ENCODE measurements around the gene GCHFR.

GCHFR gene

GRCh38 chr15:40751745-40752144, 12.1 kb upstream of the GCHFR start:
- no peak for DNase-seq (ENCODE audit: low read depth in 1 of 2, low spot score in 1 of 2)
- Histone ChIP-seq H3K27ac (replicated peaks) (no peak overlapping the region), H3K27me3 (ENCODE audit: insufficient read depth, poor library complexity, severe bottlenecking) (no peaks in the 10 kb centered on the region), H3K4me3 (replicated peaks; ENCODE audit: insufficient read depth, low read length) (no peak overlapping the region)
- TF ChIP-seq SPI1 (IDR thresholded peaks at IDR 0.05; ENCODE audit: borderline replicate concordance, low read depth) (no peak), REST (IDR thresholded peaks at IDR 0.05; ENCODE audit: insufficient replicate concordance, low read depth) (no peak), POLR2AphosphoS5 (IDR thresholded peaks at IDR 0.05; ENCODE audit: low read depth) (no peak), GABPA (IDR thresholded peaks at IDR 0.05; ENCODE audit: low read depth) (no peak)
- TF ChIP-seq, protein P1, sequence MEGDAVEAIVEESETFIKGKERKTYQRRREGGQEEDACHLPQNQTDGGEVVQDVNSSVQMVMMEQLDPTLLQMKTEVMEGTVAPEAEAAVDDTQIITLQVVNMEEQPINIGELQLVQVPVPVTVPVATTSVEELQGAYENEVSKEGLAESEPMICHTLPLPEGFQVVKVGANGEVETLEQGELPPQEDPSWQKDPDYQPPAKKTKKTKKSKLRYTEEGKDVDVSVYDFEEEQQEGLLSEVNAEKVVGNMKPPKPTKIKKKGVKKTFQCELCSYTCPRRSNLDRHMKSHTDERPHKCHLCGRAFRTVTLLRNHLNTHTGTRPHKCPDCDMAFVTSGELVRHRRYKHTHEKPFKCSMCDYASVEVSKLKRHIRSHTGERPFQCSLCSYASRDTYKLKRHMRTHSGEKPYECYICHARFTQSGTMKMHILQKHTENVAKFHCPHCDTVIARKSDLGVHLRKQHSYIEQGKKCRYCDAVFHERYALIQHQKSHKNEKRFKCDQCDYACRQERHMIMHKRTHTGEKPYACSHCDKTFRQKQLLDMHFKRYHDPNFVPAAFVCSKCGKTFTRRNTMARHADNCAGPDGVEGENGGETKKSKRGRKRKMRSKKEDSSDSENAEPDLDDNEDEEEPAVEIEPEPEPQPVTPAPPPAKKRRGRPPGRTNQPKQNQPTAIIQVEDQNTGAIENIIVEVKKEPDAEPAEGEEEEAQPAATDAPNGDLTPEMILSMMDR (IDR thresholded peaks at IDR 0.05; ENCODE audit: insufficient read depth, low read length): no peak

- no peak for TF ChIP-seq GABPA (IDR thresholded peaks at IDR 0.05; ENCODE audit: low read depth)
- no peak for TF ChIP-seq REST (IDR thresholded peaks at IDR 0.05; ENCODE audit: insufficient replicate concordance, low read depth)
- TF ChIP-seq POLR2AphosphoS5 (IDR thresholded peaks at IDR 0.05; ENCODE audit: low read depth): no peak
- no peak for TF ChIP-seq SPI1 (IDR thresholded peaks at IDR 0.05; ENCODE audit: borderline replicate concordance, low read depth)
- TF ChIP-seq, protein P1 (IDR thresholded peaks at IDR 0.05; ENCODE audit: insufficient read depth, low read length): no peak
- peak in 1 of 2 experiments; percentile 17 for DNase-seq (ENCODE audit: low read depth in 1 of 2, low spot score in 1 of 2)
- H3K27ac ChIP-seq (replicated peaks): peak overlapping the region; percentile 94
- H3K27me3 ChIP-seq (ENCODE audit: insufficient read depth, poor library complexity, severe bottlenecking): no peaks in the 10 kb centered on the region
- peak overlapping the region; percentile 100 for H3K4me3 ChIP-seq (replicated peaks; ENCODE audit: insufficient read depth, low read length)
Measured at GRCh38 chr15:40754574-40754882, 9.3 kb upstream of the GCHFR start.

- peak within 1 kb of the TSS; percentile 100 for H3K4me3 ChIP-seq (replicated peaks; ENCODE audit: insufficient read depth, low read length)
- TF ChIP-seq, protein P1 (IDR thresholded peaks at IDR 0.05; ENCODE audit: insufficient read depth, low read length): no peak
- TF ChIP-seq POLR2AphosphoS5 (IDR thresholded peaks at IDR 0.05; ENCODE audit: low read depth): peak; percentile 94
- no peak for TF ChIP-seq SPI1 (IDR thresholded peaks at IDR 0.05; ENCODE audit: borderline replicate concordance, low read depth)
- TF ChIP-seq REST (IDR thresholded peaks at IDR 0.05; ENCODE audit: insufficient replicate concordance, low read depth): peak; percentile 61
- no peak for TF ChIP-seq GABPA (IDR thresholded peaks at IDR 0.05; ENCODE audit: low read depth)
- DNase-seq (ENCODE audit: low read depth in 1 of 2, low spot score in 1 of 2): peak; percentile 86 to 93
- no peaks in the 10 kb centered on the region for H3K27me3 ChIP-seq (ENCODE audit: insufficient read depth, poor library complexity, severe bottlenecking)
- H3K27ac ChIP-seq (replicated peaks): peak within 1 kb of the TSS; percentile 94
Measured at GRCh38 chr15:40754883-40755811, 8.7 kb upstream of the GCHFR start, which contains the start of gene RMDN3. Gene RMDN3 (minus strand): TSS chr15:40755254. CDS start chr15:40754783, 471 bp downstream.

All from HL-60 (cell line).